GM12891 (cell line): ENCODE data around the gene PCNT.

ENCODE experiments used
- POLR2A ChIP-seq: IDR thresholded peaks from 2 replicates; pipeline ENCODE4 v1.6.1; 2011; ENCODE audit warnings: low read depth, low read length, control low read depth
- POLR2AphosphoS5 ChIP-seq: IDR thresholded peaks from 2 replicates; pipeline ENCODE4 v1.6.1; 2011; ENCODE audit warnings: low read depth, low read length, control low read depth
- SPI1 ChIP-seq: IDR thresholded peaks from 2 replicates; pipeline ENCODE4 v1.6.1; 2011; ENCODE audit warnings: low read depth, low read length, control low read depth

DNA sequence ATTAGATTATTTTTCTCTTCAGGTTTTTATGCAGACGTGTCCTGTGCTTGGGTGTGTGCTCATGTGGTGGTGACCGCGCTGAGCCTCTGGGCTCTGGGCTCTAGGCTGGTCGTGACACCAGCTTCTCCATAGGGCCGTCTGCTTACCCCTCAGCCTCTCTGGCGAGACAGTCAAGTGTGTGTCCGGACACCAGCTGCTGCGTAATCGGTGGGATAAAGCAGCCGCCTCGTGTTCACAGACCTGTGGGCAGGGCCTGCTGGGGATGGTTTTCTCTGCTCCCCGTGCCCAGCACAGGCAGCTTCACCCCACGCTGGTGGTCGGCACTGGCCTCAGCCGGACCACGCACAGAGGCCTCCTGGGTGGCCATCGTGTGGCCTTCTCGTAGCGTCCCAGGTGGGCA is 101.1 kb downstream of the PCNT start:
- no peak for TF ChIP-seq POLR2A
- TF ChIP-seq SPI1, result no peak
- TF ChIP-seq POLR2AphosphoS5, result no peak
